HG03025 (cell line): Measurements from ENCODE around the gene IQCK.
"Not testable (repeated sequence)": the region's sequence is repeated elsewhere in the genome, so short reads cannot be mapped to it uniquely, and the experiment has no call there.

Source experiments
- ATAC-seq: cut with Tn5 transposase; IDR thresholded peaks from one replicate; pipeline ENCODE4 v1.9.1; 2021; ENCODE audit warnings: mild to moderate bottlenecking, moderate library complexity; ENCODE audit not compliant: unreplicated experiment, low FRiP score

Gene IQCK

GRCh38 chr16:19715566-19715965 is 2.5 kb upstream of the IQCK start:
- no peak for ATAC-seq

- ATAC-seq, result no peak
Observed at GRCh38 chr16:19716183-19716582, 1.9 kb upstream of the IQCK start.

- not testable (repeated sequence) for ATAC-seq
Observed at GRCh38 chr16:19716728-19717127, 1.3 kb upstream of the IQCK start.

- ATAC-seq, result no peak
Observed at GRCh38 chr16:19717314-19717713, 757 bp upstream of the IQCK start.

GRCh38 chr16:19718624-19718965 is 524 bp downstream of the IQCK start:
- ATAC-seq, result no peak

- ATAC-seq, result no peak
Observed at GRCh38 chr16:19722269-19722952, 4.3 kb downstream of the IQCK start.

- no peak for ATAC-seq
Observed at GRCh38 chr16:19722981-19723380, 4.9 kb downstream of the IQCK start.

- no peak for ATAC-seq
Observed at GRCh38 chr16:19728636-19728965, 10.5 kb downstream of the IQCK start.

GRCh38 chr16:19733551-19733950 is 15.5 kb downstream of the IQCK start:
- no peak for ATAC-seq

GRCh38 chr16:19735074-19735867 is 17.2 kb downstream of the IQCK start:
- ATAC-seq, result no peak

GRCh38 chr16:19737306-19738038 is 19.4 kb downstream of the IQCK start:
- no peak for ATAC-seq

- no peak for ATAC-seq
Observed at GRCh38 chr16:19741354-19741753, 23.3 kb downstream of the IQCK start.

GRCh38 chr16:19743816-19744159 is 25.7 kb downstream of the IQCK start:
- ATAC-seq, result no peak

GRCh38 chr16:19744670-19745069 is 26.6 kb downstream of the IQCK start:
- ATAC-seq, result no peak

GRCh38 chr16:19745286-19746010 is 27.4 kb downstream of the IQCK start:
- ATAC-seq, result no peak

- ATAC-seq, result no peak
Observed at GRCh38 chr16:19746561-19746960, 28.5 kb downstream of the IQCK start.

- no peak for ATAC-seq
Observed at GRCh38 chr16:19748389-19749168, 30.5 kb downstream of the IQCK start.

- no peak for ATAC-seq
Observed at GRCh38 chr16:19749571-19750080, 31.6 kb downstream of the IQCK start.

GRCh38 chr16:19751478-19752385 is 33.7 kb downstream of the IQCK start:
- ATAC-seq, result no peak
